Loucy (cell line): ENCODE results near the gene RBM25.

ENCODE experiments used
- H2AFZ ChIP-seq: fragments of 200-600 bp; sonication (generic); 2 replicates; pipeline ENCODE4 v1.6.0; 2016; ENCODE audit warnings: antibody characterized with exemption, mild to moderate bottlenecking, low read length, moderate library complexity
- H3F3A ChIP-seq: fragments of 200-600 bp; 2 replicates; pipeline ENCODE4 v1.6.0; 2016; ENCODE audit warnings: antibody characterized with exemption, low read depth, mild to moderate bottlenecking
- H3K27me3 ChIP-seq: fragments of 200-600 bp; sonication (generic); 2 replicates; pipeline ENCODE4 v1.6.1; 2014; ENCODE audit warnings: low read length, mild to moderate bottlenecking; ENCODE audit not compliant: insufficient read depth, poor library complexity, severe bottlenecking
- H3K36me3 ChIP-seq: fragments of 200-600 bp; sonication (generic); 2 replicates; pipeline ENCODE4 v1.6.1; 2016; ENCODE audit warnings: low read length; ENCODE audit not compliant: insufficient read depth
- H3K4me1 ChIP-seq: fragments of 200-600 bp; sonication (generic); 2 replicates; pipeline ENCODE4 v1.5.1; 2014; ENCODE audit warnings: low read length, mild to moderate bottlenecking; ENCODE audit not compliant: insufficient read depth, poor library complexity, severe bottlenecking
- H3K4me2 ChIP-seq: fragments of 200-600 bp; sonication (generic); 2 replicates; pipeline ENCODE4 v1.6.0; 2014; ENCODE audit warnings: antibody characterized with exemption, low read length, low read depth, mild to moderate bottlenecking; ENCODE audit not compliant: poor library complexity, severe bottlenecking
- H3K4me3 ChIP-seq: fragments of 200-600 bp; sonication (generic); 2 replicates; pipeline ENCODE4 v1.5.1; 2014; ENCODE audit warnings: low read length, mild to moderate bottlenecking, mixed read lengths; ENCODE audit not compliant: poor library complexity, severe bottlenecking
- H3K79me2 ChIP-seq: fragments of 200-600 bp; sonication (generic); 2 replicates; pipeline ENCODE4 v1.6.1; 2014; ENCODE audit warnings: low read length; ENCODE audit not compliant: insufficient read depth
- H3K9ac ChIP-seq: fragments of 200-600 bp; sonication (generic); 2 replicates; pipeline ENCODE4 v1.6.0; 2014; ENCODE audit warnings: mild to moderate bottlenecking, low read depth, low read length, moderate library complexity; ENCODE audit not compliant: poor library complexity, severe bottlenecking
- H3K9me2 ChIP-seq: fragments of 200-600 bp; sonication (generic); replicated peaks from 2 replicates; pipeline ENCODE4 v1.6.1; 2016; ENCODE audit warnings: low read depth, low read length, mixed read lengths
- H3K9me3 ChIP-seq: fragments of 200-600 bp; sonication (generic); 2 replicates; pipeline ENCODE4 v1.6.1; 2014; ENCODE audit warnings: mild to moderate bottlenecking, antibody characterized with exemption, low read length, low read depth; ENCODE audit not compliant: insufficient read depth
- H4K20me1 ChIP-seq: fragments of 200-600 bp; sonication (generic); 2 replicates; pipeline ENCODE4 v1.6.0; 2014; ENCODE audit warnings: antibody characterized with exemption, low read length, mild to moderate bottlenecking; ENCODE audit not compliant: insufficient read depth, poor library complexity, severe bottlenecking
- CTCF ChIP-seq: fragments of 200-600 bp; sonication (generic); conservative IDR thresholded peaks from 2 replicates; pipeline ENCODE4 v1.5.1; 2014; ENCODE audit warnings: mild to moderate bottlenecking, antibody characterized with exemption, low read length
- EZH2phosphoT487 ChIP-seq: fragments of 200-600 bp; IDR thresholded peaks from 2 replicates; pipeline ENCODE4 v1.6.1; 2018; ENCODE audit warnings: antibody characterized with exemption, mild to moderate bottlenecking, moderate library complexity, borderline replicate concordance

Gene RBM25

GRCh38 chr14:73143003-73143402 lies 84.7 kb downstream of the RBM25 start:
- Histone ChIP-seq H3K79me2 (peaks cover 68% of the 10 kb centered on the region; the same call in 1 of the 2 replicates), H3K4me1 (peaks cover 16% of the 10 kb centered on the region), H2AFZ (no peak overlapping the region), H3K9me3 (no peaks in the 10 kb centered on the region), H3K9ac (no peak overlapping the region), H3K36me3 (peaks cover 2% of the 10 kb centered on the region; the same call in 1 of the 2 replicates), H3K4me2 (peak overlapping the region; percentile 49), H3F3A (peaks cover 3% of the 10 kb centered on the region; the same call in 1 of the 2 replicates), H4K20me1 (peaks cover 3% of the 10 kb centered on the region), H3K4me3 (no peak overlapping the region), H3K27me3 (no peaks in the 10 kb centered on the region), H3K9me2 (no peaks in the 10 kb centered on the region)
- TF ChIP-seq CTCF (no peak), EZH2phosphoT487 (no peak)

DNA sequence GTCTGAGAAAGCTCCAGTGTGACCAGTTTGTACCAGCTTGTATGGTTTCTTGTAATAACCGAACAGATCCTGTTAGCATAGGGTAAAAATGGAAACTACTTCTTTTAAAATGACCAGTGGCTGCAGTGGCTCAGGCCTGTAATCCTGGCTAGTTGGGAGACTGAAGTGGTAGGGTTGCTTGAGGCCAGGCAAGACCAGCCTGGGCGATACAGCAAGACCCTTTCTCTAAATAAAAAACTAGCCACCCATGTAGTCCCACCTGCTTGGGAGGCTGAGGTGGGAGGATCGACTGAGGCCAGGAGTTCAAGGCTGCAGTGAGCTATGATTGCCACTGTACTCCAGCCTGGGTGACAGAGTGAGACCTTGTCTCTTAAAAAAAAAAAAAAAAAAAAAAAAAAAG lies 85.3 kb downstream of the RBM25 start:
- Histone ChIP-seq H3F3A (peaks cover 3% of the 10 kb centered on the region; the same call in 1 of the 2 replicates), H3K9me3 (no peaks in the 10 kb centered on the region), H3K4me2 (peak overlapping the region; percentile 49), H3K4me1 (peaks cover 16% of the 10 kb centered on the region), H3K4me3 (no peak overlapping the region), H4K20me1 (peaks cover 3% of the 10 kb centered on the region), H3K36me3 (peaks cover 8% of the 10 kb centered on the region; the same call in 1 of the 2 replicates), H2AFZ (no peak overlapping the region), H3K9me2 (no peaks in the 10 kb centered on the region), H3K79me2 (peaks cover 64% of the 10 kb centered on the region; the same call in 1 of the 2 replicates), H3K9ac (no peak overlapping the region), H3K27me3 (no peaks in the 10 kb centered on the region)
- TF ChIP-seq CTCF (no peak), EZH2phosphoT487 (no peak)

DNA sequence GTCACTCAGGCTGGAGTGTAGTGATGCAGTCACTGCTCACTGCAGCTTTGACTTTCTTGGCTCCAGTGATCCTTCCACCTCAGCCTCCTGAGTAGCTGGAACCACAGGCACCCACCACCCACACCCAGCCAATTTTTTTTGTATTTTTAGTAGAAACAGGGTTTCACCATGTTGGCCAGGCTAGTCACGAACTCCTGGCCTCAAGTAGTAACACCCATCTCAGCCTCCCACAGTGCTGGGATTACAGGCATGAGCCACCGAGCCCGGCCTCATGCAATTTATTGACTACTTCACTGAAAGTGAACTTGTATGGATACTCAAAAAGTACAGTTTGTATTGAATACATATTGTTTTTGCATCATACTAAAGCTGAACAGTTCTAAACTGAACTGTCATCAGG lies 87.0 kb downstream of the RBM25 start:
- H3K4me1 ChIP-seq, result peaks cover 16% of the 10 kb centered on the region
- no peak overlapping the region for H3K4me2 ChIP-seq
- TF ChIP-seq CTCF, result no peak
- TF ChIP-seq EZH2phosphoT487, result no peak
- H3F3A ChIP-seq, result peaks cover 3% of the 10 kb centered on the region; the same call in 1 of the 2 replicates
- H4K20me1 ChIP-seq, result peaks cover 3% of the 10 kb centered on the region
- H3K27me3 ChIP-seq, result no peaks in the 10 kb centered on the region
- no peak overlapping the region for H2AFZ ChIP-seq
- no peak overlapping the region for H3K9ac ChIP-seq
- peaks cover 51% of the 10 kb centered on the region; the same call in 1 of the 2 replicates for H3K79me2 ChIP-seq
- no peaks in the 10 kb centered on the region for H3K9me2 ChIP-seq
- no peak overlapping the region for H3K4me3 ChIP-seq
- H3K9me3 ChIP-seq, result no peaks in the 10 kb centered on the region
- H3K36me3 ChIP-seq, result peaks cover 22% of the 10 kb centered on the region; the same call in 1 of the 2 replicates
